HepG2 (cell line): ENCODE measurements around the gene SLC13A3. TPM values are rescaled to one million over a fixed set of nuclear protein-coding genes. Genes with fewer than 3 reads are reported as not detected.

Experiments used
- EEA1 ChIP-seq: sonication (generic); formaldehyde crosslinking; IDR thresholded peaks from 2 replicates; pipeline ENCODE4 v1.5.1; 2020; ENCODE audit warnings: mild to moderate bottlenecking, missing genetic modification reagents, borderline replicate concordance
- ETV5 ChIP-seq: IDR thresholded peaks from 2 replicates; pipeline ENCODE4 v1.6.1; 2018; ENCODE audit warnings: missing biosample characterization, missing genetic modification reagents, inconsistent platforms, borderline replicate concordance
- GTF3A ChIP-seq: sonication (generic); formaldehyde crosslinking; conservative IDR thresholded peaks from 2 replicates; pipeline ENCODE4 v1.4.0; 2020; ENCODE audit warnings: mild to moderate bottlenecking, missing genetic modification reagents
- MIXL1 ChIP-seq: IDR thresholded peaks from 2 replicates; pipeline ENCODE4 v1.6.1; 2016
- MXD1 ChIP-seq: sonication (generic); formaldehyde crosslinking; IDR thresholded peaks from 2 replicates; pipeline ENCODE4 v1.4.0; 2020; ENCODE audit warnings: mild to moderate bottlenecking, missing genetic modification reagents
- NAIF1 ChIP-seq: sonication (generic); formaldehyde crosslinking; IDR thresholded peaks from 2 replicates; pipeline ENCODE4 v1.5.0; 2020; ENCODE audit warnings: mild to moderate bottlenecking, missing genetic modification reagents, borderline replicate concordance
- NR1H2 ChIP-seq: sonication (generic); formaldehyde crosslinking; IDR thresholded peaks from 2 replicates; pipeline ENCODE4 v1.8.1; 2022; ENCODE audit warnings: low read depth, missing genetic modification reagents, borderline replicate concordance
- RAD51 ChIP-seq: fragments of 450-650 bp; IDR thresholded peaks from 2 replicates; pipeline ENCODE4 v1.6.1; 2016; ENCODE audit warnings: borderline replicate concordance
- RELA ChIP-seq: sonication (generic); formaldehyde crosslinking; IDR thresholded peaks from 2 replicates; pipeline ENCODE4 v1.4.0; 2020; ENCODE audit warnings: missing genetic modification reagents
- RFX5 ChIP-seq: IDR thresholded peaks from 2 replicates; pipeline ENCODE4 v1.6.1; 2011; ENCODE audit warnings: low read depth, low read length, improper control_type of control experiment
- SNAPC5 ChIP-seq: sonication (generic); formaldehyde crosslinking; IDR thresholded peaks from 2 replicates; pipeline ENCODE4 v1.8.1; 2023; ENCODE audit warnings: mild to moderate bottlenecking, missing genetic modification reagents, borderline replicate concordance
- SRSF4 ChIP-seq: fragments of 200-400 bp; formaldehyde crosslinking; IDR thresholded peaks from one replicate; pipeline ENCODE4 v1.6.1; 2018; ENCODE audit warnings: mild to moderate bottlenecking, low read depth, low read length, moderate library complexity; ENCODE audit not compliant: poor library complexity, severe bottlenecking
- ZBTB3 ChIP-seq: sonication (generic); formaldehyde crosslinking; IDR thresholded peaks from 2 replicates; pipeline ENCODE4 v1.4.0; 2020; ENCODE audit warnings: low read depth, mild to moderate bottlenecking, moderate library complexity, missing genetic modification reagents, borderline replicate concordance
- ZFP91 ChIP-seq: sonication (generic); formaldehyde crosslinking; IDR thresholded peaks from 2 replicates; pipeline ENCODE4 v1.9.0; 2022; ENCODE audit warnings: missing genetic modification reagents, mild to moderate bottlenecking, borderline replicate concordance
- ZFX ChIP-seq: sonication (generic); formaldehyde crosslinking; IDR thresholded peaks from 2 replicates; pipeline ENCODE4 v1.4.0; 2020; ENCODE audit warnings: mild to moderate bottlenecking, low read depth, missing genetic modification reagents, moderate library complexity
- ZNF207 ChIP-seq: fragments of 450-650 bp; IDR thresholded peaks from 2 replicates; pipeline ENCODE4 v1.6.1; 2016; ENCODE audit warnings: antibody characterized with exemption, borderline replicate concordance
- ZNF484 ChIP-seq: sonication (generic); formaldehyde crosslinking; IDR thresholded peaks from 2 replicates; pipeline ENCODE4 v1.5.1; 2020; ENCODE audit warnings: mild to moderate bottlenecking, low read depth, missing genetic modification reagents, borderline replicate concordance
- ZNF691 ChIP-seq: sonication (generic); formaldehyde crosslinking; IDR thresholded peaks from 2 replicates; pipeline ENCODE4 v1.4.0; 2020; ENCODE audit warnings: missing genetic modification reagents, low read depth, mild to moderate bottlenecking, borderline replicate concordance
- polyA plus RNA-seq, 8 experiments: library from polyadenylated mRNA; depleted of rRNA in 3 of 8; stranded (reverse) in 7 of 8; unstranded in 1 of 8; fragments of >200 nt; fragmentation: Illumina TruSeq in 4 of 8; extraction: Trizol in 4 of 8; gene quantifications; 2 replicates each; pipeline versions ENCODE4 v1.2.1 to v1.2.3, GENCODE V29; 2011 to 2016; ENCODE audit warnings: low read depth in 4 of 8, missing spikeins in 1 of 8, mixed read lengths in 1 of 8; ENCODE audit not compliant: insufficient read depth in 1 of 8
- total RNA-seq, 5 experiments: library from RNA; depleted of rRNA; stranded (reverse); fragments of >200 nt; fragmentation: Illumina TruSeq; extraction: Trizol; gene quantifications; 2 replicates each; pipeline ENCODE4 v1.2.3, GENCODE V29; 2016; ENCODE audit warnings: low read depth in 1 of 5
- TF ChIP-seq, protein P1 (sequence below): sonication (generic); formaldehyde crosslinking; IDR thresholded peaks from 2 replicates; pipeline ENCODE4 v1.5.1; 2020; ENCODE audit warnings: mild to moderate bottlenecking, missing genetic modification reagents, moderate library complexity

Gene SLC13A3
- total and polyA plus RNA-seq, 2 of the 13 experiments (the other 11 are each of a cell fraction or from before 2014, with no cell fraction given), result 66.5 to 76.0 TPM

DNA sequence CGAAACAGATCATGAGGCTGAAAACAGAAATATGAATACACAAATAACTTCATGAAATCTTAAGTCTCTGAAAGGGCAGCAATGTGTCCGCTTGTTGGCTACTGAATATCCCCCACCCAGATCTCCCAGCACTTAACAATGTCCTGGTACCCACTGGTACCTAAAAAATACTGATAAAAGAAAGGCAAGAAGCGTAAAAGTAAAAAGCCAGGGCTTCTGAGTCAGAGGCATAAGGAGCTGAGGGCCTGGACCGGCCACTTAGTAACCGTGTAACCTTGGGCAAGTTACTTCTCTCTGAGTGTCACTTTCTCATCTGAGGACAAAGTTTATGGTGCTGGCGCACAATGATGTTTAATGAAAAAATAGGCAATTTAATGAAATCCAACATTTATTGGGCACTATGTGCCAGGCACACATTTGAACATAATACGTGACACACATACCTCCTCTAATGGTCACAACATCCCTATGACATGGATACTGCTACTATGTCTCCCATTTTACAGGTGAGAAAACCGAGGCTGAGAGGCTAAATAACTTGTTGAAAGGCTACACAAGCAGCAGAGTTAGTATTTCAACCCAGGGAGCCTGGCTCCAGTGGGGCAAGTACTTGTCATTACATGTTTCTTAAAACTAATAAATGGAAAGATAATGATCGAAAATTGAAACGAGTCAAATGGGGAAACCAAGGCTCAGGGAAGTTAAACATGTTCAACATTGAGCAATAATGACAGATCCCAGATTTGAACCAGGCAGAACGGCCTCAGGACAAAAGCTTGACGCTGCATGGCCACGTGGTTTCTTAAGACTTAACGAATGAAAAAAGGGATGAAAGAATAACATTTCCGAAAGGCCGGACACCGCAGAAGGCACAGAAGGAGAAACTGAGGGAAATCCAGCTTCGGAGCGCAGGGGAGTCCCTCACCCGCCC lies 37.2 kb upstream of the SLC13A3 start (continued):
- TF ChIP-seq, protein P1, sequence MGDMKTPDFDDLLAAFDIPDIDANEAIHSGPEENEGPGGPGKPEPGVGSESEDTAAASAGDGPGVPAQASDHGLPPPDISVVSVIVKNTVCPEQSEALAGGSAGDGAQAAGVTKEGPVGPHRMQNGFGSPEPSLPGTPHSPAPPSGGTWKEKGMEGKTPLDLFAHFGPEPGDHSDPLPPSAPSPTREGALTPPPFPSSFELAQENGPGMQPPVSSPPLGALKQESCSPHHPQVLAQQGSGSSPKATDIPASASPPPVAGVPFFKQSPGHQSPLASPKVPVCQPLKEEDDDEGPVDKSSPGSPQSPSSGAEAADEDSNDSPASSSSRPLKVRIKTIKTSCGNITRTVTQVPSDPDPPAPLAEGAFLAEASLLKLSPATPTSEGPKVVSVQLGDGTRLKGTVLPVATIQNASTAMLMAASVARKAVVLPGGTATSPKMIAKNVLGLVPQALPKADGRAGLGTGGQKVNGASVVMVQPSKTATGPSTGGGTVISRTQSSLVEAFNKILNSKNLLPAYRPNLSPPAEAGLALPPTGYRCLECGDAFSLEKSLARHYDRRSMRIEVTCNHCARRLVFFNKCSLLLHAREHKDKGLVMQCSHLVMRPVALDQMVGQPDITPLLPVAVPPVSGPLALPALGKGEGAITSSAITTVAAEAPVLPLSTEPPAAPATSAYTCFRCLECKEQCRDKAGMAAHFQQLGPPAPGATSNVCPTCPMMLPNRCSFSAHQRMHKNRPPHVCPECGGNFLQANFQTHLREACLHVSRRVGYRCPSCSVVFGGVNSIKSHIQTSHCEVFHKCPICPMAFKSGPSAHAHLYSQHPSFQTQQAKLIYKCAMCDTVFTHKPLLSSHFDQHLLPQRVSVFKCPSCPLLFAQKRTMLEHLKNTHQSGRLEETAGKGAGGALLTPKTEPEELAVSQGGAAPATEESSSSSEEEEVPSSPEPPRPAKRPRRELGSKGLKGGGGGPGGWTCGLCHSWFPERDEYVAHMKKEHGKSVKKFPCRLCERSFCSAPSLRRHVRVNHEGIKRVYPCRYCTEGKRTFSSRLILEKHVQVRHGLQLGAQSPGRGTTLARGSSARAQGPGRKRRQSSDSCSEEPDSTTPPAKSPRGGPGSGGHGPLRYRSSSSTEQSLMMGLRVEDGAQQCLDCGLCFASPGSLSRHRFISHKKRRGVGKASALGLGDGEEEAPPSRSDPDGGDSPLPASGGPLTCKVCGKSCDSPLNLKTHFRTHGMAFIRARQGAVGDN (CRISPR knock-in tag), result no peak
- TF ChIP-seq ZNF207 (no peak), ZFP91 (CRISPR knock-in tag) (no peak), NAIF1 (CRISPR knock-in tag) (no peak), ZBTB3 (CRISPR knock-in tag) (no peak), RELA (CRISPR knock-in tag) (no peak), ZNF484 (CRISPR knock-in tag) (no peak), GTF3A (CRISPR knock-in tag) (no peak), RFX5 (no peak), SNAPC5 (CRISPR knock-in tag) (no peak), EEA1 (no peak), NR1H2 (no peak), ETV5 (CRISPR knock-in tag) (no peak), SRSF4 (no peak), MIXL1 (CRISPR knock-in tag) (no peak), RAD51 (no peak), ZNF691 (CRISPR knock-in tag) (no peak; the same call in 1 of the 2 replicates), MXD1 (no peak), ZFX (no peak)
